HG03457 (cell line): Measurements from ENCODE around the gene SPSB1.

Experiments
- ATAC-seq: cut with Tn5 transposase; IDR thresholded peaks from one replicate; pipeline ENCODE4 v1.9.1; 2021; ENCODE audit warnings: moderate number of reproducible peaks; ENCODE audit not compliant: unreplicated experiment

Gene SPSB1

DNA sequence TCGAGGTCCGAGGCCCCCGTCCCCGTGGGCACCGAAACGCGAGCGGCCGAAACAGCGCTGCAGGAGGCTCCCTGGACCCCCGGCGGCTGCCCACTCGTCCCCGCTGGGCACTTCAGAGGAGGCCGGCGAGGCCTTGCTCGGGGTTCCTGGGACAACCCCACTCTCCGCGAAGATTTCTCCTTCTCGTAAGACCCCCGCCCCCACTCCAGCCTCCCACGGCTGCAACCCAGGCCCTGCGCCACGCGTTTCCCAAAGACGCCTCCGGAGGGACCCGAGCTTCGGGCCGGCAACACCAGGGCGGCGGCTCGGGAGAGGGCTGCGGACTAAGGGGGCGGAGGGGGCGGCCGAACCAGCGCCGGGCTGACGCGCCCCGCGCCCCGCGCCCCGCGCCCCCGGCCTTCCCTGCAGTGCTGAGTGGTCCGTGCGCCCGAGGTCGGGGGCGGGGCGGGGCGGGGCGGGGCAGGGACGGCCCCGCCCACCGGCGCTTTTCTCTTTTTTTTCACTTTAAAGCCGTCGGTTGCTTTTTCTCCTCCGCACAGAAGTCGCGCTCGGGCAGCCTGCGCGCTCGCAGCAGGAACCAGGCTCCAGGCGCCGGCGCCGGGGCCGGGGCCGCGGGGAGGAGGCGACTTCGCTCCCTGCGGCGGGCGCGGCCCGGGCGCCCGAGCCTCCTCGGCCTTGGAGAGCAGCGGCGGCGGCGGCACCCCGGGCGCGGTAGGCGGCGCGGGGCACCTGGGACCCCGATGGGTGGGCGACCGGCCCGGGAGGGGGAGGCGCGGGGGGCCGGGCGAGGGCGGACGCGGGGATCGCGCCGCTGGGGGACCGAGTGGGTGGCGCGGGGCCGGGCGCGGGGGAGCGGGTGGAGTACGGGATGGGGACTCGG, at the start of gene SPSB1:
SPSB1 (plus strand) TSS at position 534 of the 880 bp plus-strand sequence. CDS start 62,998 bp downstream, outside the sequence.
- ATAC-seq = no peak

DNA sequence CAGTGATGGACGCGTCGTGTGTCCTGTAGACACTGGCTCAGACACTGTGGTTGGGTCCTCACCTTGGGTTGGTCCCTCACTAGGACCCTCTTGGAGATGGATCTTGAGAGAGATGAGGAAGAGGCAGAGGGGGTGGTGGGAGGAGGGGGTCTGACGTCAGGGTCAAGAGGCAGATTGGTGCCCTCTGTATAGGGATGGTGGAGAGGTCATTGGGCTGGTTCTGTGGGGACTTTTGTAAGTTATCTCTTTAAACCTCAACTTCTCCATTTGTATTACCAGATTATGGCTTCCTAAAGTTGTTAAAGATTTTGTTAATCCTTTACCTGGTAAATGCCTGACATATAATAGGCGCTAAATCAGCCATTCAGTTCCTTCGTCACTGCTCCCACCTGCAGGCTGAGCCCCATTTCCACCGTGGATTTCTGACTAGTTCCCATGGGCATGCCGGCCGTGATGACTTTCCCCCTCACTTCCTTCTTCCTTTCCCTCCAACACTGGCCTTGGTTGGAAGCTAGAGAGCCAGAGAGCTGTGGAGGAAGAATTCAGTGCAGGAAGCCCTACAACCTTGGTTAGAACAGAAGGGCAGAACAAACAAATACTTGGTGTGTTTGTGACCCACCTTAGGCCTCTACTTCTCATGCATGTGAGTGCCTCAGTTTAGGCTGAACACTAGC, 49.5 kb upstream of the SPSB1 start:
- no peak for ATAC-seq

DNA sequence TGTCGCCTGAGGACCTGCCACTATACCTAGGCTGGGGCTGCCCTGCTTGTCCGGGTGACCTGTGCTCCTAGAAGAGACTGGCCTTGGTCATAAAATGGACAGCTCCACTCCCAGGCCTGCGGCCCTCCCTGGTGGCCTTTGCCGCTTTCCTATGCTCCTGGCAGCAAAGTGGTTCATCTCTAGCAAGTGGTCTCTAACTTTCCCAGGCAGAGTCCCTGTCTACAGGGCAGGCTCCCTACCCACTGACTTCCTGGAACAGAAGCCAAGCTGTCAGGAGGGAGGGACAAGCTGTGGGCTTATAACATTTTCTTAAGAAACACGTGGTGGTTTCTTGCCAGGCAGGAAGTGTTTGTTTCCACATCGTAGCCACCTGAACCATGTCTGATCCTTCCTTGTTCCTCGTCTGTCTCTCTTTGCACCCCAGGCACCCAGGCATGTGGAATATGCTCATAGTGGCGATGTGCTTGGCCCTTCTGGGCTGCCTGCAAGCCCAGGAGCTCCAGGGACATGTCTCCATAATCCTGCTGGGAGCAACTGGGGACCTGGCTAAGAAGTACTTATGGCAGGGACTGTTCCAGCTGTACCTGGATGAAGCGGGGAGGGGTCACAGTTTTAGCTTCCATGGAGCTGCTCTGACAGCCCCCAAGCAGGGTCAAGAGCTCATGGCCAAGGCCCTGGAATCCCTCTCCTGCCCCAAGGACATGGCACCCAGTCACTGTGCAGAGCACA, 48.0 kb upstream of the SPSB1 start:
- ATAC-seq = no peak

DNA sequence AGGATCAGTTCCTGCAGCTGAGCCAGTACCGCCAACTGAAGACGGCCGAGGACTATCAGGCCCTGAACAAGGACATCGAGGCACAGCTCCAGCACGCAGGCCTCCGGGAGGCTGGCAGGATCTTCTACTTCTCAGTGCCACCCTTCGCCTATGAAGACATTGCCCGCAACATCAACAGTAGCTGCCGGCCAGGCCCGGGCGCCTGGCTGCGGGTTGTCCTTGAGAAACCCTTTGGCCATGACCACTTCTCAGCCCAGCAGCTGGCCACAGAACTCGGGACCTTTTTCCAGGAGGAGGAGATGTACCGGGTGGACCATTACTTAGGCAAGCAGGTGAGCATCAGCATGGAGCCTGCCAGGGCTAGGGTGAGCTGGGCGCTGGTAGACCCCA, 47.5 kb upstream of the SPSB1 start:
- no peak for ATAC-seq

DNA sequence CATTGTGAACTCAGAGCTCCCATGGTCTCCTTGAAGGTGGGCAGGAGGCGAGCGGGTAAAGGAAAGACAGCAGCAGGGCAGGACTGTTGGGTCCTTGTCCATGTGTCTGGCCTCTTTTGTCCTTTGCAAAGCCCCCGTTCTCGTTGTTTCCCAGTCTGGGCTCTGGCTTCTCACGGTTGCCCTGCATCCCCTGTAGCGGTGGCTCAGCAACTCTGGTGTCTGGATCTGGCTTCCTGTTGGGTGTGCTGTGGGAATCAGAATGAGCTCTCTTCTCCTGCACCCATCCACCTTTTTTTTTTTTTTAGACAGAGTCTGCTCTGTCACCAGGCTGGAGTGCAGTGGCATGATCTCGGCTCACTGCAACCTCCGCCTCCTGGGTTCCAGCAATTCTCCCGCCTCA, 47.0 kb upstream of the SPSB1 start:
- no peak for ATAC-seq

DNA sequence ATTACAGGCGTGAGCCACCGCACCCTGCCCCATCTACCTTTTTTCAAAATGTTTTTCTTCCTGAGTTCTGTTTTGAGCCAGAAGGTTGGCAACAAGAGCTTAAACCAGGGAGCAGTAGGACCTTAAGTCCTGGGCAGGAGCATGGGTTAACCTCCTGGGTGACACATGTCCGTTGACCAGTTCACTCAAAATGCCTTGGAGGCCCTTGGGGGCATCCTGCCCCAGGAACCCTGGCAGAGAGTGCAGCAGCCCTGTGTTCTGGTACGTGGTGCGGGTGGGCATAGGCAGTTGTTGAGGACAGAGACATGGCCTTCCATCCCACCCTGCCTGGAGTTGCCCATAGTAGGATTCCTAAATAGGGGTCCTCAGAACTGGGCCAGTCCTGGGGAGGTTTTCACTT, 46.5 kb upstream of the SPSB1 start:
- no peak for ATAC-seq

DNA sequence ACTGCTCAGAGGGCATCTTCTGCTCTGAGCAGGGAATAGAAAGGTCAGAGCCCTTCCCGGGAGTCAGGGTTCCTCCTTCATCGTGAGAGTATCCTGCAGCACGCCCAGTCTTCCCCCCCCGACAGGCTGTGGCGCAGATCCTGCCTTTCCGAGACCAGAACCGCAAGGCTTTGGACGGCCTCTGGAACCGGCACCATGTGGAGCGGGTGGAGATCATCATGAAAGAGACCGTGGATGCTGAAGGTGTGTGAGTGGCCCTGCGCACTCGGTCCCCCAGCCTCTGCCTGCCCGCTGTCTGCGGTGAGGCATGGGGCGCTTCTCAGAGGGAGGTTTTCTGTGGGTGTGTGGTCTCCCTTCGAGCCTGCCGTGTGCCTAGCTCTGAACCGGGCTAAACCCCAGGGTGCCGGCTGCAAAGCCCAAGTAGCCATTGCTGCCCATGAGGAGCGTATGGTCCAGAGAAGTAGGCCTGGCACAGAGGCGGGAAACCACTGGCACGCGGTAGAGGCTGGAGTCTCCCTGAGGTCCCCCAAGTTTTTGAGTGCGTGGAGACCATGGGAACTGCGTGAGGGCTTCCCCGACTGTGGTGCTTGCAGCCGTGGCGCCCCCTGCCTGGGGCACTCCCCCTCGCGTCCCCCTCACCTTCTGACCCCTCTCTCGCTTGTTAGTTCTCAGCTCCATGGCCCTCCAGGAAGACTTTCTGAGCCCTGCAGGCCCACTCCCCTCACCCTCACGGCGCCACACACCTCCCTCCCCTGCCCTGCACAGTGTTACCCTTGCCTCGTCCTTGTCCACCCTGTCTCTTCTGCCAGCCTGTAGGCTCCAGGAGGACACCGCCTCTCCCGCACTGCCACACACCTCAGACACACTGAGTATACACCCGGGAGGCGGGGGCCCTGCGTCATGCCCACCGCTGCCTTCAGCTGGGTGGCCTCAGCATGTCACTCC, 45.6 kb upstream of the SPSB1 start:
- no peak for ATAC-seq

DNA sequence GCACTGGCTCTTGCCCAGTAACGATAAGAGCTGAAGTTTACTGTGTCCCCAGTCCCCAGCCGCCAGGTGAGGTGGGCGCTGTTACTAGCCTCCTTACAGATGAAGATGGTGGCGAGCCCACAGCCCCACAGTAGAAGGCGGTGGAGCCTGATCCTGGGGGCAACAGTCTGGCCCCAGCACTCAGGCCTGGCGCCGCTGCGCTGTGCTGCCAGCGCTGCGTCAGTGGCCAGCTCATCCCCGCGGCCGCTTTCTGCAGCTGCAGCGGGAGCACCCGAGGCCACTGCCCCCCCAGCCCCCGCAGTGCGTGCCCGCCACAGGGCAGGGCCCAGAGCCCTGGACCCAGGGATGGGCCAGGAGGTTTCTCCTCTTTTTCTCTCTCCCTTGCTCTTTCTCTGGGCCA, 44.8 kb upstream of the SPSB1 start:
- ATAC-seq = no peak

DNA sequence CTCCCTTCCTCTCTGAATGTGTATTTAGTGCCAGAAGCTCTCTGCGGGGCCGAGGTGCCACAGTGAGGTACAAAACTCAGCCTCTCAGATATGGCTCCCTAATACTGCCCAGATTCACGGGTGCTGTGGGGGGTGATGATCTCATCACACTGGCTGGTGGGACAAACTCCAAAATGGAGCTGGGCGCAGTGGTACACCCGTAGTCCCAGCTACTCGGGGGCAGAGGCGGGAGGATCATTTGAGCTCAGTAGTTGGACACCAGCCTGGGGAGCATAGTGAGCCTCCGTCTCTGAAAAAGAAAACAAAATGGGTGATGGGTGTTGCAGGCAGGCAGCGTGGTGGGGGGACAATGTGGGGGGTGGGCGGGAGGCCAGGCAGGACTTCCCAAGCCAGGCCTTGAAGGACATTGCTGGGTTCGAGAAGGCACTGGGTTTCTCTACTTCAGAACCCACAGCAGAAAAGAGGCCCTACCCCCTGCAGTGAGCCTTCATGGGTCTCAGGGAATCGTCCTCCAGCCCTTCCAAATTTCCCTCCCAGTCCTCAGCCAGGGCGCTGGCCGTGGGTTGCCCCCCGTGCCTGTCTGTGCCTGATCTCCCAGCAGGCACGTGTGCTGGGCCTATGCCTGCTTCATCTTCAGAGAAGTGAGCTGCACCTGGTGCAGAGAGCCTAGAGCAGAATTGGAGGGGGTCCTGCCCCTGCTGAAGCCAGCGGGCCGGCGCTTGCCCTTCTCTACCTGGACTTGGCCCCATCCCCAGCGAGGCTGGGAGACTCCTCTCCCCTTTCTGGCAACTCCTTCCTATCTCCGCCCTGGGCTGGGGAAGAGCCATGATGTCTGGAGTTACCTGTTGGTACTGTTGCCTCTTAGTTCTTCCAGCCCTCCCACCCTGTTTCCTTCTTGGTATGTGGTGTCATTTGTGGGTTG, 44.1 kb upstream of the SPSB1 start:
- no peak for ATAC-seq

DNA sequence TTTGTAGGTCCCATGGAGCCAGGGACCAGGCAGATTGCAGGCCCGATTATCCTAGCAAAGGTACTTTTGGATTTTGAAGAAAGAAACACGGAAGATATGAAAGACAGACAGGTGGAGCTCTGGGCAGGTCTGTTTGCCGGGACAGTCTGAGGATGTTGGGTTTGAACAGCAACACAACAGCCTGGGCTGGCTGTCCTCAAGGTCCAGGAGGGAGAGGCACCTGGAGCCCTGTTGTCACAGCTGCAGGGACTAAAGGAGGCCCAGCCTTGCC, 43.5 kb upstream of the SPSB1 start:
- no peak for ATAC-seq

DNA sequence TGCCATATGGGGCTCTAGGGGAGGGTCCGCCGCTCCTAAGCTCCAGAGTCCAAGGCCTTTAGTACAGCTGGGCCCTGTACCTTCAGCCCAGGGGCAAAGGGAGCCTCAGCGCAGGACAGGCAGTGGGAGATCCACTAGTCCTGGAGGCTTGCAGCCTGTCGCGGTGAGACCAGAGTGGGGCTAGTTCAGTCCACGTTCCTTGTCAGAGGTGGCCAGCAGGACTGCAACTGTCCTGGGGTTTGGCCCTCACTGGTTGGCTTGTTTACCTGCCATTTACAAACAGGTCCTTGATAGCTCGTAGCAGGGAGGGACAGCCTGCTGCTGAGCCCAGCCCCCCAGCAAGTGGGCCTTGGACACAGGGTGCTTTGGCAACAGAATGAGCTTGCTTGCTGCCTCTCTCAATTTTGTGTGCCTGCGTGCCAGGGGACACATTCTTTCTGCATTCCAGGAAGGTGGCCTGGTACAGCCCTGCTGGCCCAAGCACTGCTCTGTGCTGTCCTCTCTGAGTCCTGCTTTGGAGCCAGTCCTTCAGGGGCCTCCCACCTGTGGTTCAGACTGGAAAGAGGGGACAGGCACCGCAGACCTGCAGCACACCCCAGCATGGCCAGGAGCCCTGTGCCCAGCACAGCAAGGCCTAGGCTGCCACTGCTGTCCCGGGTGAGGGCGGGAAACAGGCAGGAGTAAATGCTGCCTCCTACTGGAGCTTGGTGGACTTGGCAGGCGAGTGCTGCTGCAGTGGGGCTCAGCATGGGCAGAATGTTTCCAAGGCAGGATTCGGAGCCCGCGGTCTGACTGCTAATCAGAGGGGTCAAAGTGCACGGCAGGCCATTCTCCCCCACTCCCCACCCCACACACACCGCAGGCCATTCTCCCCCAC, 42.9 kb upstream of the SPSB1 start:
- ATAC-seq = no peak

DNA sequence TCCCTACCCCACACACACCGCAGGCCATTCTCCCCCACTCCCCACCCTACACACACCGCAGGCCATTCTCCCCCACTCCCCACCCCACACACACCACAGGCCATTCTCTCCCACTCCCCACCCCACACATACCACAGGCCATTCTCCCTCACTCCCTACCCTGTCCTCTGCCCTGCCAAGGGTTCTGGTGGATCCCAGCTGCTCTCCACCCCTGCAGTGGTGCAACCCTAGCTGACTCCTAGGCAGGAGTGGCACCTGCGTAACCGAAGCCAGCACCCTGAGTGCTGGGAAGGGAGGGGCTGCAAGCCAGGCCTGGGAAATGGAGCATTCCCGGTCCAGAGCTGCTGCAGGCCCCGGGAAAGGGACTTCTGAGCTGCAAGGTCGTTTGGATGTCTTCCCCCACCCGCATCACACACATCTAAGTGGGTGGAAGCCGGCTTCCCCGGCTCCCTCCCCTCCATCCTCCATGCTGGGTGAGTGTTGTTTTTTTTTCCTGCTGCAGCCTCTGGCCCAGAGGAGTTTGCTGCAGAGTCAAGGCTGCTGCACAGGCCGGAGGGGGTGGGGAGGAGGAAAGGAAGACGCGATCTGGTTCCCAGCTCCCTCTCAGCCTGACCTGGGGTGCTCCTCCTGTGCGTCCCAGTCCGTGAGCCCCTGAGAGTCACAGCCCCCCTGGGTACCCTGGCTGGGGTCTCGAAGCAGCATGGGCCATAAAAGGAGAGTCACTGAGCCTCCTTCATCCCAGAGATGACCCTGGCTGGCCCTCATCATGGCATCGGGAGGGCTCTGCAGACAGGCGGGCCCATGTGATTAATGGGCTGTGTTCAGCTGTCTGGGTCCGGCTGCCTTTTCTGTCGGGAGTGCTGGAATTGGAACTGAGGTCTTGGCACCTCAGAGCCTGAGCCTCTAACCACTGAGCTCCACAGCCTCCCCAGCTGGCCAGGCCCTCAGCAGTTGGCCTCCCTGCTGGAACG, 42.0 kb upstream of the SPSB1 start:
- ATAC-seq = no peak

DNA sequence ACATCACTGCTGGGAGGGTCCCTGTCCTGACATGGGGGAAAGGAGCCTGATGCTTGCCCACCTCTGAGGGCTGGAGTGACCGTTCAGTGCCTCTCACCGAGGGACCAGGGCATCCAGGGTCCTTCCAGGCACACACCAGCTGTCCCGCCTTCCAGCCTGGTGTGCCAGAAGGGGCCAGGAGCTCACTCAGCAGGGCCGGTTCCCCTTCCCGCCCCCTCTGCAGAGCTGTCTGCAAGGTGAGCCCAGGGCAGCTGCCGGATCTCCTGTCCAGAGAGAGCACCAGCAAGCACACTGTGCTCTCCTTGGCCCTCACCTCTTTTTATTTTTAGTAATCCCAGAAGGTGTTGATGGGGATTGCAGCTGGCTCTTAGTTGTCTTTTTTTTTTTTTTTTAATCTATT, 41.2 kb upstream of the SPSB1 start:
- ATAC-seq = no peak

DNA sequence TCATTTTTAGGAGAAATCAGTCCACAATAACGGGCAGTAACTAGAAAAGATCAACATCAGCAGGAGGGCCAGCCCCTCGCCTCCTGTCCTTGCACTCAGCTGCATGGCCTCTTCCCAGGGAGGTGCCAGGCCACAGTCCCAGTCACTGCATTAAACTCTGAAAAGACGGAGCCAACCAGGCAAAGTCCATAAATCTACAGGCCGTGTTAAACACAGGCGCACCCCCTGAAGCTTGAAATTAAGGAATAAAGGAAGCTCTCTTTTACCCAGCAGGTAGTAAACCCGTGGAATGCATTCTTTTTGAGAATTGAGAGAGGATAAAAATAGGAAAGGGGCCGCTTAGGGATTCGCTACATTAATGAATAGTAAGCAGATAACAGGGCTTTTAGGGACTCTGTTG, 39.7 kb upstream of the SPSB1 start:
- ATAC-seq = no peak

DNA sequence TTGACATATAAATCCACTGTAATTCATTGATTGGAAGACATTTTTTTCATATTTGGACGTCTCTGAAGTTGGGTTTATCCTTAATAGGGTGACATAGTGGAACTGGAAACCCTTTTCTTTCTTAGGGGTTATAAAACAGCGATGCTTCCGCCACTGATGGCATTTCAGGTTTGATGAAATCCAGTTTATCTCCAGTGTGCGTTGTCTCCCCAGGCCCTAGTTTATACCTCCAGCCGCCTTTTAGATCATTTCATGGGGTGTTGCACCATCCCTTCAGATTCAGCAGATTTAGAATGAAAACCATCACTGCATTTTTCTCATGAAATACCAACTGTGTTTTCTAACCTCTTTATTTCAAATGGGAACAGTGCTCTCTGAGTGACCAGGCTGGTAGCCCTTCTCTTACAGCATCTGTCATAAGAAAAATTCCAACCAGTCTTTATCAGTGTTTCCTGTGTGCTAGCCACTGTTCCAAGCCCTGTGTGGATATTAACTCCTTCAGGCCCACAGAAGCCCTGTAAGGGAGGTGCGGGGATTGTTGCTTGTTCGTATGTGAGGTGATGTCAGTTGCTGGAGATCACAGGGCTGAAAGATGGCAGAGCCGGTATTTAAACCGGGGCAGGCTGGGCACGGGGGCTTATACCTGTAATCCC, 39.1 kb upstream of the SPSB1 start:
- no peak for ATAC-seq

DNA sequence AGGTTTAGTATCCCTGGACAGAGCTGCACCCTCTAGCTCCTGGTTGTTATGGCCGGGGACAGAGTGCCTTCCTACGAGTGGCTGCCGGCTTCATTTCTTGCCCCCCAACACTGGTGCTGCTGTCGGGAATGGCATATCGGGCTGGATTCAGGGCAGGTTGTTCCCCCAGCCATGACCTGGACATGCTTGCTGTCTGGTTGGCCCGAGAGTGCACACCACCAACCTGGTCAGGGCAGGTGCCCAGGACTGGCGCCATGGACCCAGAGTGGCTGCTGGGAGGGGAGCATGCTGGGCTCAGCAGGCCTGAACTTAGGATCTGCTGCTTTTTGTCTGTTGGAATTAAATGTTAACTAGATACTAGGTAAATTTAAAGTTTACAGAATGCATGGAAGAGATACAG, 36.4 kb upstream of the SPSB1 start:
- ATAC-seq = no peak

DNA sequence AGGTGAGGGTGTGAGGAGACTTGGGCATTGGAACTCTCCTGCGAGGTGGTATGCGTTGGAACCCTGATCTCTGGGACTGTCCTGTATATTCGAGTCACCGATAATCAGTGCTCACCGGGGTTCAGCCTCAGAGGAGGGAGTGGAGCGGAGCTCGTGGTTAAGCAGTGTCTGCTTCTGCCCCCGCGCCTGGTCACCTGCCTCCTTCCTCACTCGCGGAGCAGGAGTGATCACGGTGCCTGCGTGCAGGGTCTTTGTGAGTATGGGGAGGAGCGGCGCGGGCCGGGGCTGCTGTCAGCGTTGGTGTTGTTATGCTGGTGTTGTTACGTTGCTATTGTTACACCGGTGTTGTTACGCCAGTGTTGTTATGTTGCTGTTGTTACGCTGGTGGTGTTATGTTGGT, 34.8 kb upstream of the SPSB1 start:
- ATAC-seq = no peak
